GM21390 (cell line): Measurements from ENCODE around the gene CSAD.
A peak's percentile ranks its signal among the peaks of the same experiment; 100 is the strongest.
"Not testable (repeated sequence)": the region's sequence is repeated elsewhere in the genome, so short reads cannot be mapped to it uniquely, and the experiment has no call there.

Experiments used
- ATAC-seq: cut with Tn5 transposase; IDR thresholded peaks from one replicate; pipeline ENCODE4 v1.9.1; 2021; ENCODE audit not compliant: unreplicated experiment

Gene CSAD

GRCh38 chr12:53218551-53219291 is 38.0 kb upstream of the CSAD start:
- no peak for ATAC-seq

DNA sequence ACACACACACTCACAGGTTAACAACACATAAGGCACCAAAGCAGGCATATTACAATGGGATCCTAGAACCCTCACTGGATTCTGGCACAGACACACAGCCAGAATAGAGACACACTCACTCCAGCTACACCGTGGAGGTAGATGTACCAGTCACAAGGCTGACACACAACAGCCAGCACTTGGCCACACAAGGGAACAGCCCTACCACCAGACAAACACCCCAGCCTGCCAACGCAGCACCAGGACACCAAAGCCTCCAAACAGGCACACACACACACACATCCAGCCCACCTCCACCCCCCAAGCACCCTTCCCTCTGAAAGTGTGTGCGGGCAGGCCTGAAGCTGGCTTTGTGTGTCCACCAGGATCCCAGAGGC is 37.2 kb upstream of the CSAD start:
- ATAC-seq = no peak

GRCh38 chr12:53217051-53217930 is 36.6 kb upstream of the CSAD start:
- ATAC-seq = no peak

- no peak for ATAC-seq
Observed at GRCh38 chr12:53215497-53215896, 34.8 kb upstream of the CSAD start.

GRCh38 chr12:53214687-53215455 is 34.1 kb upstream of the CSAD start:
- no peak for ATAC-seq

DNA sequence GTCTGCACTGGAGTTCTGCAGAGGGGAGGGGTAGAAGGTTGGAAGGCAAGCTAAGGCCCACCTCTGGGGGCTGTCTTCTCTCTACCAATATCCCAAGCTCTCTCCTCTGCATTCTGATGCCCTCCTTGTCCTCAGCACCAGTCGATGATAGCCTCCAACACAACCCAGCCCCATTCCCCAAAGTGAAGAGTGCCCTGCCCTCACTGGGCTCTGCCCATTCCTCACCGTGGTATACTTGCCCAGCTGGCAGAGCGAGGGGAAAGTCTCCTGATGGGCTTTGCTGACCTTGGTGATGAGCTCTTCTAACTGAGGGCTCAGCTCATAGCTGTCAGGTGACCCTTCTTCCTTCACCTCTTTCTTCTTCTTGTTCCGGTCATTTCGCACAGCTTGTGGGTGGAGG is 33.5 kb upstream of the CSAD start:
- ATAC-seq = no peak

- no peak for ATAC-seq
Observed at GRCh38 chr12:53213348-53213747, 32.6 kb upstream of the CSAD start.

- ATAC-seq = no peak
Observed at GRCh38 chr12:53212931-53213330, 32.2 kb upstream of the CSAD start.

- no peak for ATAC-seq
Observed at GRCh38 chr12:53211476-53212381, 31.0 kb upstream of the CSAD start.

DNA sequence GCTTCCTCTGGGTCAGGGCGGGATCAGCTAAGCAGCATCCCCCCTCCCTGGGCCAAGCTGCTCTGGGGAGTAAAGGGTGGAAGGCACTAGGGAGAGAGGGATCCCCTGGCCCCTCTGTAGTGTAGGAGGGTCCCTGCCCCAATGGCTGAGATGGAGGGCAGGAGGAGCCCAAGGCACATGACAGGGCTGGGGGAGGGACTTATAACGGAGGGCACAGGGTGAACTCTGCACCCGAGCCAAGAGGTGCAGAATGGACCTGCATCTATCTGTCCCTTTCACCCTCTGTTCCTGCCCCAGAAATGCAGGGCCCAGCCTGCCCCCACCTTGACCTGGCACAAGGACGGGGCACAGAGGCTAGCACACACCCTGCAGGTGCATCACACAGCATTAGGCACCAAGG is 30.1 kb upstream of the CSAD start:
- ATAC-seq = no peak

GRCh38 chr12:53208877-53209463 is 28.2 kb upstream of the CSAD start:
- ATAC-seq = peak; percentile 41

DNA sequence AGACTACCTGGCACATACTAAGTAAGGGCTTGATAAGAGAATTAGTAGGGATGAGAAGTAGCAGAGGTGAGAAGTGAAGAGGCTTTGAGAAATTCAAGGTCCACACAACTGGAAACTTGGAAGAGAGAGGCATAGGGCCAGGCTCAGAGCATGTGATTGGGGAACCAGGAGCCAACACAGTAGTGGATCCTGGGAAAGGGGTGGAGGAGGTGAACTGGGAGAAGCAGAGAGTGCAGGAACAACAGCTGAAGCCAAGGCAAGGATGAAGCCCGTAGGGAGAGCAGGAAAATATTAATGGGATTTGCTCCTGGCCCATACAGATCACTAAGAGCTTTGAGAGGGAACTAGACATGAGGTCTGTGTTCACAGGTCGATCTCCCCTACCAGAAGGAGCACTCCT is 27.7 kb upstream of the CSAD start:
- no peak for ATAC-seq

DNA sequence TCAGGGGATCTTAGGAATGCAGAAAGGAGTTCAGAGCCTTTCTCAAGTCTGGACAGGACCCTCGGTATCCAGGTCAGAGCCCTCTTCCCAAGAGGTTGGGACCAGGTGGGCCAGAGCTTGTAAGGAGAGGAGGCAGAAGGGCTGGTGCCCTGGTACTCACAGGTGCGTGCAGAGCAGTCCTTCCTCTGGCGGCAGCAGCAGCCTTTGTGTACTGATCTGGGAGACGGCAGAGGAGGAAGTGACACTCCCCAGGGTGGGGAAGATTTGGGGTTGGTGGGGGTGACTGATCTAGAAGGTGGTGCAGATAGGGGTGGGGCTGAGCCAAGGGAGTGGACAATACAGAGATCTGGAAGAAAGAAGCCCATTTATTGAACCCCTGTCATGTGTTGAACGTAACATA is 26.3 kb upstream of the CSAD start, which contains the start of gene ITGB7:
Gene ITGB7 (minus strand): TSS at position 210 of the 400 bp plus-strand sequence. CDS start 6,808 bp downstream, outside the sequence.
- peak; percentile 47 for ATAC-seq

DNA sequence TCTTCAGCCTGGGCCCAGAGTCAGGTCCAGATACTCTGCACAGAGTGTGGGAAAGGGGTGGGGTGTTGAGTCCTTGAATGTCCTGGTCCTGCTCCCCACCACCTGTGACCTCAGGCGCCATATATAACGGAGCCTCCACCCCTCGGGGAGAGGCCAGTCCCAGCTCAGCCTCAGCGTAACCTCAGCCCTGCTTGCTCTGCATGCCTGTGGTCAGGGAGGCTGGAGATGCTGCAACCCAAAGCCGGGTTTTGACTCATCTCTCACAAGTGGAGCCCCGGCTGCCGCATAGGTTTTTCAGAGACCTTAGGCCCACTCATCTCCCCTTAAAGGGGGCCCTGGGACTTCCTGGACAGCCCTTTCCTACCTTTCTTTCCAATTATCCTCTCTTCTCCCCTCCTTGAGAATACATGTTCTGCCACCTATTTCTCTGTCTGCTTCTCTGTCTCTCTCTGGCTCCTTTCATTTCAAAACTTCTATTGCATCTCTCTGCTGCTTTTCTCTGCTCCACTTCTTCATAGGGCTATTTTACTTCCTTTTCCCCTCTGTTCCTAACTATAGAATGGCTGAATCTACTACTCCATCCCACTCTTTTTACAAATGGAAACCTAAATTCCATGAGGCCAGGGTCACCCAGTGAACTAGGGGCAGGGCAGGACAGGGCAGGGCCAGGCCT is 25.2 kb upstream of the CSAD start:
- ATAC-seq = peak; percentile 62

- no peak for ATAC-seq
Observed at GRCh38 chr12:53204351-53204750, 23.6 kb upstream of the CSAD start.

DNA sequence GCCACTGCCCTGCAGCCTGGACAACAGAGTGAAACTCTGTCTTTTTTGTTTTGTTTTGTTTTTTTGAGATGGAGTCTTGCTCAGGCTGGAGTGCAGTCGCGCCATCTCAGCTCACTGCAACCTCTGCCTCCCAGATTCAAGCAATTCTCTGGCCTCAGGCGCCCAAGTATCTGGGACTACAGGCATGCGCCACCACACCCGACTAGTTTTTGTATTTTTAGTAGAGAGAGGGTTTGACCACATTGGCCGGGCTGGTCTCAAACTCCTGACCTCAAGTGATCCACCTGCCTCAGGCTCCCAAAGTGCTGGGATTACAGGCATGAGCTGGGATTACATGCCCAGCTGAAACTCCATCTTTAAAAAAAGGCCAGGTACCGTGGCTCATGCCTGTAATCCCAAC is 21.6 kb upstream of the CSAD start:
- not testable (repeated sequence) for ATAC-seq

- no peak for ATAC-seq
Observed at GRCh38 chr12:53201639-53202038, 20.9 kb upstream of the CSAD start.

DNA sequence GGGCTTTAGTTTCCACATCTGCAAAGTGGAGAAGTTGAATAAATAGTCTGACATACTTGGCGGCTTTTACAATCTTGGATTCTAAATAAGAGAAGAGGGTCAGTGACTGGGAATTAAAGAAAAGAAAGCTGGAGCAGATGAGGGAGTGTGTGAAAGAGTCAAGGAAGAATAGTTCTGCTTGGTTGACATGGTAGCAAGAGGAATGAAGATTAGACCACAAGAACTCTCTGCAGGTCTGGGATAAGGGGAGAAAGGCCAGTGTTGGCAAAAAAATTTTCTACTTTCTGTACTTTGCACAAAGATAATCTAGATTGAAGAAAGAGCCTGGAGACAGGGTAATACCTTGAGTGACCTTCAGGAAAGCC is 20.4 kb upstream of the CSAD start:
- no peak for ATAC-seq

GRCh38 chr12:53200458-53201176 is 19.9 kb upstream of the CSAD start:
- peak; percentile 61 for ATAC-seq
